ENCODE results near the gene SLC44A2. TPM values are rescaled to one million over a fixed set of nuclear protein-coding genes. Genes with fewer than 3 reads are reported as not detected.

Gene SLC44A2
- total RNA-seq, 1 experiment from 2014 or later: 130 TPM

DNA sequence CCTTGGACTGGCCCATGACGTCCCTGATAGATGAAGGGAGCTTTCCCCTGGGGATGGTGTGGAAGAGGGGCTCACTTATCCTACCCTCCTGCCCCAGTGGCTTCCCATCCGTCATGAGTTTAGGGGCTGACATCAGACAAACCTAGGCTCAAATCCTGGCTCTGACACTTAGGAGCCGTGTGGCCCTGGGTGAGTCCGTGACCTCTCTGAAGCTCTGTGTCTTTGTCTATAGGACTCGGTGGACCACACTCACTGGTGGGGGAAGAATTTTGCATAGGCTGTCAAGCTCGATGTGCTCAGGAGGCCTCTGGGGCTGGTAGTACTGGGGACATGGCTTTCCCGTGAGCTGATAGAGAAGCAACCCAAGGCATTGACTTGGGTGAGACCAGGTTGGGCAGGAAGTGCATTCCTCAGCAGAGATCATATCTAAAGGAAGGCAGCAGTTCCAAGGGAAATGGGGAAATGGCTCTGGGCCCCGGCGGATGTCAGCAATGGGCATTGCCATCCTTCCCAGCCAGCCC lies 20.8 kb upstream of the SLC44A2 start:
- H3K27me3 Mint-ChIP-seq (ENCODE audit: unreplicated experiment): no peaks in the 10 kb centered on the region
- no peak overlapping the region for H3K4me3 Mint-ChIP-seq (ENCODE audit: low read depth, unreplicated experiment)
- TF ChIP-seq, protein P1, sequence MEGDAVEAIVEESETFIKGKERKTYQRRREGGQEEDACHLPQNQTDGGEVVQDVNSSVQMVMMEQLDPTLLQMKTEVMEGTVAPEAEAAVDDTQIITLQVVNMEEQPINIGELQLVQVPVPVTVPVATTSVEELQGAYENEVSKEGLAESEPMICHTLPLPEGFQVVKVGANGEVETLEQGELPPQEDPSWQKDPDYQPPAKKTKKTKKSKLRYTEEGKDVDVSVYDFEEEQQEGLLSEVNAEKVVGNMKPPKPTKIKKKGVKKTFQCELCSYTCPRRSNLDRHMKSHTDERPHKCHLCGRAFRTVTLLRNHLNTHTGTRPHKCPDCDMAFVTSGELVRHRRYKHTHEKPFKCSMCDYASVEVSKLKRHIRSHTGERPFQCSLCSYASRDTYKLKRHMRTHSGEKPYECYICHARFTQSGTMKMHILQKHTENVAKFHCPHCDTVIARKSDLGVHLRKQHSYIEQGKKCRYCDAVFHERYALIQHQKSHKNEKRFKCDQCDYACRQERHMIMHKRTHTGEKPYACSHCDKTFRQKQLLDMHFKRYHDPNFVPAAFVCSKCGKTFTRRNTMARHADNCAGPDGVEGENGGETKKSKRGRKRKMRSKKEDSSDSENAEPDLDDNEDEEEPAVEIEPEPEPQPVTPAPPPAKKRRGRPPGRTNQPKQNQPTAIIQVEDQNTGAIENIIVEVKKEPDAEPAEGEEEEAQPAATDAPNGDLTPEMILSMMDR (IDR thresholded peaks at IDR 0.05; ENCODE audit: unreplicated experiment): no peak
- no peaks in the 10 kb centered on the region for H3K36me3 Mint-ChIP-seq (ENCODE audit: insufficient read depth, unreplicated experiment)
- no peaks in the 10 kb centered on the region for H3K9me3 Mint-ChIP-seq (ENCODE audit: low read depth, unreplicated experiment)
- H3K27ac Mint-ChIP-seq (ENCODE audit: unreplicated experiment): no peak overlapping the region
- H3K4me1 Mint-ChIP-seq (ENCODE audit: low read depth, unreplicated experiment): peaks cover 16% of the 10 kb centered on the region
- CTCF ChIA-PET: no interaction called here
- intact Hi-C loops (cut with micrococcal nuclease; ENCODE audit: unreplicated experiment): no loop called here
- no TSS peak for BruUV-seq (replicated peaks)
- no peak for DNase-seq

- Mint-ChIP-seq H3K4me1 (ENCODE audit: low read depth, unreplicated experiment) (peaks cover 9% of the 10 kb centered on the region), H3K4me3 (ENCODE audit: low read depth, unreplicated experiment) (no peak overlapping the region), H3K27me3 (ENCODE audit: unreplicated experiment) (no peaks in the 10 kb centered on the region), H3K9me3 (ENCODE audit: low read depth, unreplicated experiment) (no peaks in the 10 kb centered on the region), H3K27ac (ENCODE audit: unreplicated experiment) (no peak overlapping the region), H3K36me3 (ENCODE audit: insufficient read depth, unreplicated experiment) (no peaks in the 10 kb centered on the region)
- CTCF ChIA-PET: interaction anchor here (0.6 kb wide), 1 partner anchor 29 kb away, joined by 5 read pairs; no protein-coding TSS in a partner anchor
- TF ChIP-seq, protein P1 (IDR thresholded peaks at IDR 0.05; ENCODE audit: unreplicated experiment): no peak
- intact Hi-C loops (cut with micrococcal nuclease; ENCODE audit: unreplicated experiment): no loop called here
- DNase-seq: no peak
- no TSS peak for BruUV-seq (replicated peaks)
These were observed 13.4 kb upstream of the SLC44A2 start for GRCh38 chr19:10611907-10612306.

GRCh38 chr19:10612499-10613119 lies 12.7 kb upstream of the SLC44A2 start:
- peaks cover 16% of the 10 kb centered on the region for H3K4me1 Mint-ChIP-seq (ENCODE audit: low read depth, unreplicated experiment)
- TF ChIP-seq, protein P1 (IDR thresholded peaks at IDR 0.05; ENCODE audit: unreplicated experiment): no peak
- DNase-seq: peak; percentile 55
- no peak overlapping the region for H3K4me3 Mint-ChIP-seq (ENCODE audit: low read depth, unreplicated experiment)
- H3K9me3 Mint-ChIP-seq (ENCODE audit: low read depth, unreplicated experiment): no peaks in the 10 kb centered on the region
- no TSS peak for BruUV-seq (replicated peaks)
- H3K27me3 Mint-ChIP-seq (ENCODE audit: unreplicated experiment): no peaks in the 10 kb centered on the region
- intact Hi-C loops (cut with micrococcal nuclease; ENCODE audit: unreplicated experiment): no loop called here
- H3K36me3 Mint-ChIP-seq (ENCODE audit: insufficient read depth, unreplicated experiment): no peaks in the 10 kb centered on the region
- H3K27ac Mint-ChIP-seq (ENCODE audit: unreplicated experiment): no peak overlapping the region
- CTCF ChIA-PET: no interaction called here

- TF ChIP-seq, protein P1 (IDR thresholded peaks at IDR 0.05; ENCODE audit: unreplicated experiment): no peak
- H3K27ac Mint-ChIP-seq (ENCODE audit: unreplicated experiment): no peak overlapping the region
- intact Hi-C loops (cut with micrococcal nuclease; ENCODE audit: unreplicated experiment): no loop called here
- no peak overlapping the region for H3K4me3 Mint-ChIP-seq (ENCODE audit: low read depth, unreplicated experiment)
- H3K36me3 Mint-ChIP-seq (ENCODE audit: insufficient read depth, unreplicated experiment): no peaks in the 10 kb centered on the region
- DNase-seq: no peak
- CTCF ChIA-PET: no interaction called here
- H3K27me3 Mint-ChIP-seq (ENCODE audit: unreplicated experiment): no peaks in the 10 kb centered on the region
- no TSS peak for BruUV-seq (replicated peaks)
- H3K4me1 Mint-ChIP-seq (ENCODE audit: low read depth, unreplicated experiment): peaks cover 22% of the 10 kb centered on the region
- H3K9me3 Mint-ChIP-seq (ENCODE audit: low read depth, unreplicated experiment): no peaks in the 10 kb centered on the region
These were observed 9.8 kb upstream of the SLC44A2 start for GRCh38 chr19:10615429-10616023.
